Activated CD4-positive, alpha-beta T cell treated with anti-CD3 and anti-CD28 coated beads, Interleukin-2, amount 50 U/mL, for 48 hours (primary cell): ENCODE results near the gene CITED2.

ENCODE experiments used
- DNase-seq, 2 experiments: peaks; one replicate each; pipeline ENCODE4 v3.0.0-alpha.2; 2020

The CITED2 gene

GRCh38 chr6:139329224-139329623 lies 45.2 kb downstream of the CITED2 start:
- no peak for DNase-seq

- no peak for DNase-seq
Measured at GRCh38 chr6:139327038-139327437, 47.4 kb downstream of the CITED2 start.

- DNase-seq: no peak
Measured at GRCh38 chr6:139325686-139326085, 48.8 kb downstream of the CITED2 start.

- no peak for DNase-seq
Measured at GRCh38 chr6:139325125-139325524, 49.3 kb downstream of the CITED2 start.

GRCh38 chr6:139324301-139324555 lies 50.2 kb downstream of the CITED2 start:
- DNase-seq: no peak

- peak; percentile 74 to 81 for DNase-seq
Measured at GRCh38 chr6:139323511-139324300, 50.7 kb downstream of the CITED2 start.
